ENCODE measurements around the gene UNC5B. TPM values are rescaled to one million over a fixed set of nuclear protein-coding genes. Genes with fewer than 3 reads are reported as not detected.

The UNC5B gene
- total RNA-seq, 1 donor from 2014 or later = 3.9 TPM

GRCh38 chr10:71239946-71240795 lies 27.8 kb downstream of the UNC5B start:
- DNase-seq = no peak

DNA sequence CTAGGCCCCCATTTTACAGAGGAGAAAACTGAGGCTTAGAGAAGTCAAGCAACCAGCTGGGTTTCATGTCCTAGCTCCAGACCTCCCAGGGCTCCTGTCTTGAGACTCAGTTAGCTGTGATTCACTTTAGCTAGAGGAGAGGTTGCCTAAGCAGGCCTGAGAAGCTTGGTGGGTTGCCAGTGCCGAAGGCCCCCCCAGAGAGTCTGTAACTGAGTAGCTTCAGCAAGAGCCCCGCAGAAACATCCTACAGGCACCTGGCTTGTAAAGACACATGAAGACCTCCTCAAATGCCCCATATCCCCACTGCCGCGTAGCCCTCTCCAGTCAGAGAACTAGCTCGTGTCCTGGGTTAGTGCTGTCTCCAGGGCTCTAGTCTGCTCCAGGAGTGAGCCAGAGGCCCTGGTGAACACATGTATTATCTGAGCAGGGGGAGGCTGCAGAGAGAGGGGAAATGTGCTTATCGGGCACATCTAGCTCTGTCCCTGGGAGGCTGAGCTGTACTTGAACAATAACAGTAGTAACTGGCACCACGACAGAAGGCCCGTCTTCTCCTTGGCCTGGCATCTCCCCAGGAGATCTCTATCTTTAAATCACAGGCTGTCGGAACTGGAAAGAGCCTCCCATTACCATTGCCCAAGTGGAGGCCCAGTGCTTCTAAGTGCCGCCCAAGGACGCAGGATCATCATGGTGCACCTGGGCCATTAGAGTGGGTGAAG lies 28.9 kb downstream of the UNC5B start:
- DNase-seq = no peak

- no peak for DNase-seq
Observed at GRCh38 chr10:71241830-71242621, 29.7 kb downstream of the UNC5B start.

DNA sequence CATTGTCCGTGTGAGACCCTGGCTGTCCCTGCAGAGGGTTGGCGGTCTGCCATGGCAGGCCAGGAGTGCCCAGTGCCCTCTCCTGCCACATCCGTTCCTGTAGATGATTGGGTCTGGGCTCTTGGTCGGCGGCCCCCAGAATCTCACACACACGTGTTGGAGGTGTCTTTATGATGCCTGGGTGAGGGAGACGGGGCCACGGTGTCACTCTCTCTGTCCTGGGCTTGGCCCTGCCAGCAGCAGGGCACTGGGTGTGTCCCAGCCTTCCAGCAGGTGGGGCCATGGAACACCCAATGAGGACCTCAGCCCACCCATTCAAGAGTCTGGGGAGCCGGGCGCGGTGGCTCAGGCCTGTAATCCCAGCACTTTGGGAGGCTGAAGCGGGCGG lies 30.2 kb downstream of the UNC5B start:
- DNase-seq = no peak

DNA sequence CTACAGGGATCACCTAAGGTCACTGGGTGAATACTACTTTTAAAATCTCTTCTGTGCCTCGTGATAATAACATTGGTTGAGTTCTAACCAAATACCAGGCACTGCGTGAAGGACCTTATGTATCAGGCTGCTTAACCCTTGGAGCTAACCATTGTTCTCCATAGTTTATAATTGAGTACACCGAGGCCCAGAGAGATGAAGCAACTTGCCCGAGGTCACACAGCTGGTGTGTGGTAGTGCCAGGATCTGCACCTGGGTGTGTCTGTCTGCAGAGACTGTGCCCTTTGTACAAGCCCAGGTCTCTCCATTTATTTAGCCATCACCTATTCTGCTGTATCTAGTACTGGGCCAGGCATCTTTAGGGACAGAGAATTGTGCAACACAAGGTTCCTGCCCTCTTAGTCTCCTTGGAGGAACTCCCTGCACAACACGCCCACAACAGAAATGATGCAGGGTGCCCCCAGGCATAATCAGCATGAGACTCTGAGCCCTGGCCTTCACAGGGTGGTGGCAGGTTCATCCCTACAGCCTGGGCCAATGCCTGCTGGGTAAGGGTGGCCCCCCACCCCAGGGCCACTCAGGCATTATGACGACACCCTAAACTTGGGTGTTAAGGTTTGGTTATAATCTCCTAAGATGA lies 31.5 kb downstream of the UNC5B start:
- no peak for DNase-seq

- DNase-seq = no peak
Observed at GRCh38 chr10:71244431-71245419, 32.4 kb downstream of the UNC5B start.

GRCh38 chr10:71245420-71246325 lies 33.3 kb downstream of the UNC5B start:
- DNase-seq = no peak

GRCh38 chr10:71246591-71247413 lies 34.4 kb downstream of the UNC5B start:
- no peak for DNase-seq

DNA sequence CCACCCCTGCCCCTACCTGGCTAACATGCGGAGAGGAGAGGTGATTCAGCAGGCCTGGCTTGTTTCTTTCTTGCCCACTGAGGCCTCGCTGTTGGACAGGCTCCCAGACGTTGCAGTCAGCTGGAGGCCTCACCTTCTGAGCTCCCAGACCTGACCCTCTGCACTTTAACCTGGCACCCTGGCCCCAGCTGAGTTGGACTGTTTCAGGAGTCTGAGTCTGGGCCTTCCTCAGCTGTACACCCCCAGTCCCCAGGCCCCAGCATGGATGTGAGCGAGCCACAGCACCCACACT lies 35.0 kb downstream of the UNC5B start:
- DNase-seq = no peak

GRCh38 chr10:71247804-71248203 lies 35.4 kb downstream of the UNC5B start:
- DNase-seq = no peak

DNA sequence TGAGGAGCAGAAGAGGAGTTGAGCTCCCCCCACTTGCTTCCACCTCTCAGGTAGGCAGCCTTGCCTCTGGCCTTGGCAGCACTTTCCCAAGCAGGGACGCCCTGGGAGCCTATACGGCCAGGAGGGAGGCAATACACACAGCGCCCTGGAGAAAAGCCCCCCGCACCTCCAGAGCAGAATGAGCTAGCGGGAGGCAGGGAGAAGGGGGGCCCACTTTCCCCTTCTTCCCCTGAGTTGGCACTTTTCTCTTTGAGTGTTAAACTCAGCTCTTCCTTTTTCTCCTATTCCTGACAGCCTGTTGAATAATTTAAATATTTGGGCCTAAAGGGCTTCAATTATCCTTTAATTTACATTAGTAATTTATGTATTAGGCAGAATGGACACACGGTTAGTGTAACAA lies 35.8 kb downstream of the UNC5B start:
- no peak for DNase-seq

GRCh38 chr10:71249996-71250395 lies 37.6 kb downstream of the UNC5B start:
- DNase-seq = no peak

GRCh38 chr10:71250405-71250804 lies 38.0 kb downstream of the UNC5B start:
- no peak for DNase-seq

DNA sequence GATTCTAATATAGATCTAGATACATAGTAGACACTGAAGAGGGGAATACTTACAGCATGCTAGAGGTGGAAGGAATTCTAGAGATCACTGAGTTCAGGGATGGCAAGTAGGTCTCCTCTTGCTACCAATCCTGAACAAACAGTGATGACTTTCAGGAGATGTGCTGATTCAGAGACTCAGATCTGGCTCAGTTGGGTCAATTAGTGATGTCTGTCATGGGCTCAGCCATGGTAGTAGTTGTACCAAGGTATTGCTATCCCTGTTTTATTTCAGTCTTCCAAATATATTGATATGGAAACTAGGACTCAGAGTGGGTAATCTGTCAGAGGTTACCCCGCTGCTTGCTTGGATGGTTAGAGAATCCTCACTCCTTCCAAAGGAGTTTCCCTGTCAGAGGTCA lies 38.5 kb downstream of the UNC5B start:
- no peak for DNase-seq

GRCh38 chr10:71251319-71251718 lies 38.9 kb downstream of the UNC5B start:
- DNase-seq = no peak

DNA sequence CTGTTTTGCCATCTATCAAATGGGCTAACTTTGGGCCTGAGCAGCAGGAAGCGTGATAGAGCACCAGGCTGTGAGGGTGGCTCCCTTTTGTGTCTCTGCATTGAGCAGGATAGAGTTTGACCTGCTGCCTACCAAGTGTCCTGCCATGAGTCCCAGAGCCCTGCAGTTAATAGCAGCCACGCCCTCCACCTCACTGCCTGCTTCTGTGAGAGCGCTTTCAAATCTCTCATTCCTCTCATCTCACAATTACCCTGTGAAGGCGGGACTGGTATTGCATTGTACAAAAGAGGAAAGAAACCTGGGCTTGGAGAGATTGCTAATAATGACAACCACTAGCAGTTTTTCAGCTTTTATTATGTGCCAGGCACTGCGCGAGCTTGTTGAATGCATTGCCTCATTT lies 39.9 kb downstream of the UNC5B start:
- no peak for DNase-seq

DNA sequence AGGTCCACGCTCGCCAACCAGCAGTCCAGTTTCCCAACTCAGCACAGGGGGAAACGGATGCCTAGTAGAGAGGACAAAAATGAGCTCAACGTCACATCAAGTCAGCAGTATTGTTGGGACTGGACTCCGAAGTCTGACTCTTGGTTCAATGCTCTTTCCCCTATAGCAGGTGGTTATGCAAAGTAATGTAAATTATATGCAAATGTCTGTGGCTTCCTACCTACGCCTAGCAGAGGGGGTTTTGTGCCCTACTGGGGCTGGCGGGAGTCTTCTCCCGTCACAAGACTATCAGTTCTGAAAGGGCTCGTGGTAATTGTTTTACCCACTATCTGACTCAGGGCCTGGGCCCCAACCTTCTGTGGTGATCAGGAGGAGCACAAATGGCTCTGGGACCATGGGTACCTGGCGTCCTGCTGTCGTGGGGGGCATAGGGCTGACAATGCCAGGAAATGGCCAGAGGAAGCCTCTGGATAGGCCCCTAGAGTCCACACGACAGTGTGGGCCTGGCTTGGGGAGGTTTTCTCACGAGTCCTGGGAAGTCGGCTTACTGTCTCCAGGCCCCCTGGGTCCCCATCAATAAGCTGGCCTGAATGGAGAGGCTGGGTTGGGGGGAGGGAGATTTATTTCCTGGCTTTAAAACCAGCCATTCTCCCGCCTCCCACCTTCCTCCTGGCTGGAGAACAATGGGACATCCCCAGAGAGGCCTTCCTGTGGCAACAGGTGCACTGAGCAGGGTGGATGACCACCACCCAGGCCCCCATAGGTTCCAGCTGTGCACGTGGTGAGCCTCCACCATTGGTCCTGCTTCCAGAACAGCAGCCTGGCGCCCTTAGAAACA lies 41.8 kb downstream of the UNC5B start:
- no peak for DNase-seq

- no peak for DNase-seq
Observed at GRCh38 chr10:71254834-71255549, 42.6 kb downstream of the UNC5B start.
